Measurements from ENCODE around the gene GABRG3. TPM values are rescaled to one million over a fixed set of nuclear protein-coding genes. Genes with fewer than 3 reads are reported as not detected.
"Not testable (repeated sequence)": the region's sequence is repeated elsewhere in the genome, so short reads cannot be mapped to it uniquely, and the experiment has no call there.

Gene GABRG3
- total RNA-seq, 2 experiments from 2014 or later: not detected

DNA sequence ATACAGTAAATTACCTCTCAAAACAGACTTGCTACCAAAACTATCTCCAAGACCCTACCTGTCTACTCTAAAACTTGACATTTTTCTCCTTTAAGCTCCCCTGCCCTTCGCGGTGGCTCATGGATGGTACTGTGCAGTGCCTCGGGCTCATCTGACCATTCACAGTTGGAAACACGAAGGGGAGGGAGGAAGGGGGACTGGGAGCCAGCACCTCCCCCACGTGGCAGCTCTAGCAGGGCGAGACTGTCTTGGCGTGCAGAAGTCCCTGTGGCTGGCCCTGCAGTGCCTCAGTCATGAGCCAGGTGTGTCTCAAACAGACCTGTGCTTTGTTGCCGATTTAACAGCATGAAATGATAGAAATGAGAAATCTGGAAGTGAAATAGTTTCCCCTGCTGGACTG lies 372.0 kb downstream of the GABRG3 start:
- DNase-seq: no peak
- H3K27ac Mint-ChIP-seq: no peak overlapping the region
- no peak overlapping the region for H3K4me3 Mint-ChIP-seq
- H3K27me3 Mint-ChIP-seq: no peaks in the 10 kb centered on the region
- peaks cover 3% of the 10 kb centered on the region for H3K9me3 Mint-ChIP-seq
- H3K4me1 Mint-ChIP-seq: no peaks in the 10 kb centered on the region
- H3K36me3 Mint-ChIP-seq: no peaks in the 10 kb centered on the region

DNA sequence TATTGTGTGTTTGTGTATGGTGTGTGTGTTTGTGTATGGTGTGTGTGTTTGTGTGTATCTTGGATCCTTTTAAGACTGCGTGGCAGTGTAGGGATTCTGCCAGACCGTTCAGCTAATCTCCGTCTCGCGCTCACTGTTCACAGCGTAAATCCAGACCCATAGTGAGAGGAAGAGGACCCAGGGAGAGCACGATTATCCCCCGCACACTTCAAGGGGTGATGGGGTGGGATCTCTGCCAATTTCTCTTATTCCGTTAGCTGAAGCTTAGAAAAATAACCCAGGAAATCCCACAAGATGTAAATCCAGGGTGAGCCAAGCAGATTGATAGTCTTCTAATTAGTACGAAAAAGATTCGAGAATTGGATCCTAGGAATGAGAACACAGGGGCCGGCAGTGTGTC lies 381.2 kb downstream of the GABRG3 start:
- no peaks in the 10 kb centered on the region for H3K27me3 Mint-ChIP-seq
- H3K9me3 Mint-ChIP-seq: peaks cover 2% of the 10 kb centered on the region
- H3K27ac Mint-ChIP-seq: no peak overlapping the region
- DNase-seq: no peak
- no peaks in the 10 kb centered on the region for H3K4me1 Mint-ChIP-seq
- no peaks in the 10 kb centered on the region for H3K36me3 Mint-ChIP-seq
- H3K4me3 Mint-ChIP-seq: no peak overlapping the region

DNA sequence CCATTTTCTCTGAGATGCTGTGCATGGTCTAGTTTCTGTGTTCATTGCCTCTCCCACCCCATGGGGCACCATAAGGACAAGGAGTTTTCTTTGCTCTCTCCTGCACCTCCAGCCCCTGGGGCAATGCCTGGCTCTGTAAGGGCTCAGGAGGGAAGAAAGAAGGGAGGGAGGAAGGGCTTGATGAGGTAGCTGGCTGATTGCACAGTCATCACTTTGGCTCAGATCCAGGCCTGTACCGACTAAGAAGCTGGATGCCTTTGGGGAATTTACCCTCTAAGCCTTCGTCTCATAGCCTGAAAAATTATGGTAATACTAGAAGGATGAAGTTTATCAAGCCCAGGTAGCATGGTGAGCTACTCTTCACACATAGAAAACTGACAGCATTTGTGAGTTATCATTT lies 382.9 kb downstream of the GABRG3 start:
- H3K4me1 Mint-ChIP-seq: no peaks in the 10 kb centered on the region
- H3K4me3 Mint-ChIP-seq: no peak overlapping the region
- peaks cover 2% of the 10 kb centered on the region for H3K9me3 Mint-ChIP-seq
- H3K36me3 Mint-ChIP-seq: no peaks in the 10 kb centered on the region
- no peak for DNase-seq
- no peak overlapping the region for H3K27ac Mint-ChIP-seq
- H3K27me3 Mint-ChIP-seq: peaks cover 7% of the 10 kb centered on the region

DNA sequence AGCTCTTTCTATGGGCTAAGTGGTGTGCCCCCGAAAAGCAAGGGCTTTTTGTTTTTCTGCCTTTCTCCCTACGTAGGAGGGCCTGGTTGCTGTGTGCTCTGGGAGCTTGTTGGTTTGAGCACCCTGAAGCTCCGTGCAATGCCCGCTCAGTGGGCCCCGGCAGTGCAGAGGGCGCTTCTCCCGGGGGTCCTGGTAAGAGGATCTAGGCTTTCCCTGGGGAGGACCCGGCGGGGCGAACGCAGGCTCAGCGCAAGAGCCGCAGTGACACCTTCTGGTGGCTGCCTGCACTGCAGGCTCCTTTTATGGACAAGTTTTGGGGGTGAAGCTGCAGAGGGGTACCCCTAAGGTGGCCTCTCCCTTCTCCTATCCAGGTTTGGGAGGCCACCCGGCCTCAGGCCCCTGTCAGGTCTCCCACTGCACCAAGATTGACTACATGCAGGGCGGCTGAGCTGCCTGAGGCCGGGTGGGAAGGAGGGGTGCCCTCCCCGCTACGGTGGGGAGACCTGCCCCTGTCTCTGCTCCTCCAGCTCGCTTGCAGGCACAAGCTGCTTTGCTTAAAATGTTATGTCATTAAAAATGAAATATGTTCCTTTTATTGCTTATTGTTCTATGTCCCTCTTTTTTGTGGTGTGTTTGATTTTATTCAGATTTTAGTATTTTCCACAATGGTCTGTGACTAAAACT lies 387.9 kb downstream of the GABRG3 start:
- no peak for DNase-seq
- no peaks in the 10 kb centered on the region for H3K9me3 Mint-ChIP-seq
- peaks cover 7% of the 10 kb centered on the region for H3K27me3 Mint-ChIP-seq
- H3K4me1 Mint-ChIP-seq: no peaks in the 10 kb centered on the region
- H3K36me3 Mint-ChIP-seq: no peaks in the 10 kb centered on the region
- no peak overlapping the region for H3K4me3 Mint-ChIP-seq
- H3K27ac Mint-ChIP-seq: no peak overlapping the region

DNA sequence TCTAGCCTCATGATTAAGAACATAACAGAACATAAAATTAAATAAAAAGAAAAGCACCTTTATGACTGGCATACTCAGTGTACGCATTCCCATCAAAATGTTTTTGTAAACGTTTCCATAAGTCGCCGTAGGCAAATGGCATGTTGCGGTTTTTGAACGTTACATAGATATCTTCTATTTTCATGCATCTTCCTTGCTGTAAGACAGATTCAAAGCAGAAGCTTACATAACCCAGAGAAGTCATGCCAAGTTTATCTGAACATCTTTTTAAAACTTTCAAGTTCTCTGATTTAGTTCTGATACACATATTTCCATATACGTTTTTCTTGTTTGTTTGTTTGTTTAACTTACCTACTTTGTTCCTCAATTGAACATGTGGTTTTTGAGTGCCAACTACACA lies 388.6 kb downstream of the GABRG3 start:
- no peaks in the 10 kb centered on the region for H3K4me1 Mint-ChIP-seq
- peaks cover 7% of the 10 kb centered on the region for H3K27me3 Mint-ChIP-seq
- no peaks in the 10 kb centered on the region for H3K36me3 Mint-ChIP-seq
- no peaks in the 10 kb centered on the region for H3K9me3 Mint-ChIP-seq
- no peak for DNase-seq
- no peak overlapping the region for H3K27ac Mint-ChIP-seq
- H3K4me3 Mint-ChIP-seq: no peak overlapping the region

GRCh38 chr15:27360316-27360715 lies 389.3 kb downstream of the GABRG3 start:
- Mint-ChIP-seq H3K27me3 (peaks cover 7% of the 10 kb centered on the region), H3K9me3 (no peaks in the 10 kb centered on the region), H3K27ac (no peak overlapping the region), H3K4me3 (no peak overlapping the region), H3K36me3 (no peaks in the 10 kb centered on the region), H3K4me1 (no peaks in the 10 kb centered on the region)
- no peak for DNase-seq

GRCh38 chr15:27361438-27361837 lies 390.5 kb downstream of the GABRG3 start:
- Mint-ChIP-seq H3K4me3 (no peak overlapping the region), H3K36me3 (no peaks in the 10 kb centered on the region), H3K9me3 (no peaks in the 10 kb centered on the region), H3K4me1 (no peaks in the 10 kb centered on the region), H3K27ac (no peak overlapping the region), H3K27me3 (peaks cover 7% of the 10 kb centered on the region)
- no peak for DNase-seq

DNA sequence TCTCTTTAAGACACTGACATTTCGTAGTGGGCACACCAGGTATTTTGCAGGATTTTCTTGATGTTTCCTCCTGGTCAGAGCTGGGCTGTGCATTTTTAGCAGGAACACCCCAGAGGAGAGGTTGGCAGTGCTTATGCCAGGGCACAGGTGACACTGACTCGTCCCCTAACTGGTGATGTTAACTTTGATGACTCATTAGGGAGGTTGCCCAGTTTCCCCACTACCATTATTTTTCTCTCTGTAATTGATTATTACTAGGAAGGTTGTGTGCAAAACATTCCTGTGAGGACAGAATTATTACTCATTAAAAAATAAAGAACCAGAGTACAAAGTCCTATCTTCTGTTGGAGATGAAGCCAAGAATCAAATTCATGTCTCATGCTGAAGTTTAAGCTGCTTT lies 394.5 kb downstream of the GABRG3 start:
- no peaks in the 10 kb centered on the region for H3K9me3 Mint-ChIP-seq
- DNase-seq: no peak
- H3K4me1 Mint-ChIP-seq: no peaks in the 10 kb centered on the region

GRCh38 chr15:27377391-27377790 lies 406.4 kb downstream of the GABRG3 start:
- H3K4me1 Mint-ChIP-seq, H3K9me3 Mint-ChIP-seq, H3K4me3 Mint-ChIP-seq, H3K36me3 Mint-ChIP-seq, DNase-seq, H3K27me3 Mint-ChIP-seq, H3K27ac Mint-ChIP-seq: not testable (repeated sequence)

More for the DNA sequence above, 394.5 kb downstream of the GABRG3 start:
- no peak overlapping the region for H3K27ac Mint-ChIP-seq
- no peaks in the 10 kb centered on the region for H3K27me3 Mint-ChIP-seq
- no peaks in the 10 kb centered on the region for H3K36me3 Mint-ChIP-seq
- H3K4me3 Mint-ChIP-seq: no peak overlapping the region

DNA sequence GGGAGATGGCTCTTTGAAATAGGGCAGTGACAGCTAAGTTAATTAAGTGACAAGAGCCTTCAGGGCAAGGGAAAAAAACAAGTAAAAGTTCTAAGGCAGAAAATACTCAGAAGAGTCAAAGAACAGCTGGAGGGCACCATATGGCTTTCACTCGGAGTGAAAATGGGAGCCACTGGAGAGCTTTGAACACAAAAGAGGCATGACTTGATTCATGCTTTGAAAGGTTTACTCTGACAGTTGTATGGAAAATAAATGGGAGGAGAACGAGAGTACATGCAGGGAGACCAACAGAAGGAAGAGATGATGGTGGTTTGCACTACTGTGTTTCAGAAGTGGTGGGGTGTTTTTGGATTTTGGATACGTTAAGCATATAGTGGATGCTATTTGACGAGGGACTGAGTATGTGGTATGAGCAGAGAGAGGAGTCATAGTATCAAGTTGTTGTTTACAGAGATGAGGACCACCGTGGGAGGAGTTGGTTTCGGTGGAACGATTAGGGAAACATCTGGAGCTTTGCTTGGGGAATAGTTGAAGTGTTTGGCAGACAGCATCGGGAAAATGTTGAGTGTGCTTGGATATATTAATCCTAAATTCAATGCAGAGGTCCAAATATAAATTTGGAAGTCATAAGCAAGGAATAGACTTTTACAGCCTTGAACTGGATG lies 411.5 kb downstream of the GABRG3 start:
- no peak for DNase-seq
- H3K4me3 Mint-ChIP-seq: no peak overlapping the region
- no peaks in the 10 kb centered on the region for H3K4me1 Mint-ChIP-seq
- H3K27me3 Mint-ChIP-seq: no peaks in the 10 kb centered on the region
- no peaks in the 10 kb centered on the region for H3K36me3 Mint-ChIP-seq
- no peak overlapping the region for H3K27ac Mint-ChIP-seq
- H3K9me3 Mint-ChIP-seq: peaks cover 3% of the 10 kb centered on the region

GRCh38 chr15:27383726-27384125 lies 412.7 kb downstream of the GABRG3 start:
- no peak for DNase-seq
- Mint-ChIP-seq H3K27me3 (no peaks in the 10 kb centered on the region), H3K9me3 (peaks cover 3% of the 10 kb centered on the region), H3K4me1 (no peaks in the 10 kb centered on the region), H3K36me3 (no peaks in the 10 kb centered on the region), H3K27ac (no peak overlapping the region), H3K4me3 (no peak overlapping the region)

- no peak overlapping the region for H3K4me3 Mint-ChIP-seq
- H3K9me3 Mint-ChIP-seq: peaks cover 5% of the 10 kb centered on the region
- DNase-seq: no peak
- no peaks in the 10 kb centered on the region for H3K4me1 Mint-ChIP-seq
- no peaks in the 10 kb centered on the region for H3K27me3 Mint-ChIP-seq
- H3K36me3 Mint-ChIP-seq: no peaks in the 10 kb centered on the region
- H3K27ac Mint-ChIP-seq: no peak overlapping the region
Observed at GRCh38 chr15:27392163-27392562, 421.2 kb downstream of the GABRG3 start.

GRCh38 chr15:27396521-27396920 lies 425.5 kb downstream of the GABRG3 start:
- DNase-seq: no peak
- Mint-ChIP-seq H3K4me1 (no peaks in the 10 kb centered on the region), H3K4me3 (no peak overlapping the region), H3K36me3 (no peaks in the 10 kb centered on the region), H3K27ac (no peak overlapping the region), H3K27me3 (no peaks in the 10 kb centered on the region), H3K9me3 (peaks cover 7% of the 10 kb centered on the region)

DNA sequence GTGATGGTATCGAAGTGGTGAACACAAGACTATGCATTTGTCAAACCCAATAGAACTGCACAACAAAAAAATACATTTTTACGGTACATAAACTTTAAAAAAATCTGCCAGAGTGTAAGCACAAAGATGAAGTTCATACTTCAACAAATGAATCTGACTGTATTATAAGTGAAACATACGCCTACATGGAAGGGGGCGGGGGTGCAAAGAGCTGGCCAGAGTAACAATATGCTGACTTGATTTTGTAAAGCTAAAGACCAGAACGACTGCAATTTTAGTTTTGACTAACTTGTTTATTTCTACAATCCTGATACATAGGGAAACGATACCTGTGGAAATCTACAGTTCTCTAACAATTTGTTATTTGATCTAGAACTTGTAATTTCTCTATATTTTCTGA lies 426.0 kb downstream of the GABRG3 start:
- Mint-ChIP-seq H3K9me3 (peaks cover 7% of the 10 kb centered on the region), H3K27me3 (no peaks in the 10 kb centered on the region), H3K27ac (no peak overlapping the region), H3K4me3 (no peak overlapping the region), H3K36me3 (no peaks in the 10 kb centered on the region), H3K4me1 (no peaks in the 10 kb centered on the region)
- DNase-seq: no peak

GRCh38 chr15:27398631-27399161 lies 427.7 kb downstream of the GABRG3 start:
- H3K27ac Mint-ChIP-seq: no peak overlapping the region
- H3K9me3 Mint-ChIP-seq: peaks cover 7% of the 10 kb centered on the region
- no peaks in the 10 kb centered on the region for H3K27me3 Mint-ChIP-seq
- no peaks in the 10 kb centered on the region for H3K4me1 Mint-ChIP-seq
- DNase-seq: no peak
- no peaks in the 10 kb centered on the region for H3K36me3 Mint-ChIP-seq
- no peak overlapping the region for H3K4me3 Mint-ChIP-seq

DNA sequence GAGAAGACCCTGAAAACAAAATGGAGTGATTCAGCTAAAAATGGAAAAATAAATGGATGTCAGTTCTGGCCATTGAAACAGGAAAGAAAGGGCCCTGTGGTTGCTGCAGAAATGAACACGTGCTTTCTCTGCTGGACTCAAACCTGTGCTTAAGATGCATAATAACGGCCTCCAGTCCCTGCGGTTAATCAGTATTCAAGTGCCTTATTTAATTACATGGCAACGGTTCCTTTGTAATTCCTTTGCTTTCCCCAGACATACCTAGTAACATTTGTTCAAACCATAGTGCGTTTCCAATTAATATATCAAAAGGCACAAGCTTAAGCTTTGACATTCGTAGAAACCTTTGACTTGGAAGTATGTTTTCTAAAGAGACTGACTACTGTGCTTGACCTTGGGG lies 428.3 kb downstream of the GABRG3 start:
- H3K27ac Mint-ChIP-seq: no peak overlapping the region
- no peaks in the 10 kb centered on the region for H3K4me1 Mint-ChIP-seq
- no peaks in the 10 kb centered on the region for H3K36me3 Mint-ChIP-seq
- peaks cover 7% of the 10 kb centered on the region for H3K9me3 Mint-ChIP-seq
- no peaks in the 10 kb centered on the region for H3K27me3 Mint-ChIP-seq
- no peak for DNase-seq
- H3K4me3 Mint-ChIP-seq: no peak overlapping the region
